ENCODE data around the gene CTDP1. TPM values are rescaled to one million over a fixed set of nuclear protein-coding genes. Genes with fewer than 3 reads are reported as not detected.
"Not testable (repeated sequence)": the region's sequence is repeated elsewhere in the genome, so short reads cannot be mapped to it uniquely, and the experiment has no call there.

The CTDP1 gene
- polyA plus RNA-seq, 3 donors from 2014 or later = 6.6 to 20.3 (median 9.3) TPM

DNA sequence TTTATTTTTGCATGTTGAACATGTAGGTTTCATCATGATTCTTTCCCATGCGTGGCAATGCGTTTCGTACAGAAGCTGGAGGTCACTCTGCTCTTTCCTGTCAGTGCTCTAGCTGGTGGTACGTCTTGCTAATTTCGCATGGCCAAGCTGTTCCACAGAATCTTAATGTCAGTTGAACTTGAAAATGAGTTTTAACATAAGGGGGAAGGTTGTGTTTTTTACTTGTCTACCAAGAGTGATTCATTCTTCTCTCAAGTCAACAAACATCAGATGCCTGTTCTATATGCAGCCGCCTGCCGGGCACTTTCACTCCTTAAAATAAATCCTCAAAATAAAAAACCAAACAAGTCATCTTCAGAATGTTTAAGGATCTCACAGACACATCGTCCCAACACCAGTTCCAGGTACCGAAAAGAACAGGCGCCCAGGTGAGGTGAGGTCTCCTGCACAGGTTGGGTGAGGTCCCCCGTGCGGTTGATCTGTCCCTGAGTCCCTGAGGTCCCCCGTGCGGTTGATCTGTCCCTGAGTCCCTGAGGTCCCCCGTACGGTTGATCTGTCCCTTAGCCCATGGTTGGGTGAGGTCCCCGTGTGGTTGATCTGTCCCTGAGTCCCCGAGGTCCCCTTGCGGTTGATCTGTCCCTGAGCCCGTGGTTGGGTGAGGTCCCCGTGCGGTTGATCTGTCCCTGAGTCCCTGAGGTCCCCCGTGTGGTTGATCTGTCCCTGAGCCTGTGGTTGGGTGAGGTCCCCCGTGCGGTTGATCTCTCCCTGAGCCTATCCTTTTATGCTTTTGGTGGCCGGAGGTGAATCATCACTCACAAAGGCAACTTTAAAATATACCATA lies 61.1 kb downstream of the CTDP1 start:
- Mint-ChIP-seq H3K9me3 (peaks cover 0 to 5% (median 0%) of the 10 kb centered on the region in 6 donors), H3K4me1 (peaks cover 2 to 33% of the 10 kb centered on the region in 2 donors), H3K36me3 (peaks cover 33 to 67% (median 38%) of the 10 kb centered on the region in 3 donors), H3K4me3 (no peak overlapping the region), H3K27ac (peak overlapping the region in 3 of 6 donors; percentile 21 to 48 (median 28)), H3K27me3 (ENCODE audit: low read depth in 3 of 3) (peaks cover 0 to 15% (median 5%) of the 10 kb centered on the region in 3 donors)
- DNase-seq = no peak

- peaks cover 33 to 69% (median 38%) of the 10 kb centered on the region in 3 donors for H3K36me3 Mint-ChIP-seq
These were observed 61.7 kb downstream of the CTDP1 start for GRCh38 chr18:79741362-79741700.

GRCh38 chr18:79742076-79742475 lies 62.5 kb downstream of the CTDP1 start:
- Mint-ChIP-seq H3K27me3 (ENCODE audit: low read depth in 3 of 3) (peaks cover 2 to 13% (median 6%) of the 10 kb centered on the region in 3 donors), H3K9me3 (peaks cover 0 to 4% (median 0%) of the 10 kb centered on the region in 6 donors), H3K4me1 (peaks cover 2 to 32% of the 10 kb centered on the region in 2 donors), H3K36me3 (peaks cover 32 to 65% (median 36%) of the 10 kb centered on the region in 3 donors), H3K27ac (peak overlapping the region in 3 of 6 donors; percentile 35 to 67 (median 59)), H3K4me3 (no peak overlapping the region)
- no peak for DNase-seq

More at GRCh38 chr18:79741362-79741700, 61.7 kb downstream of the CTDP1 start:
- peak overlapping the region in 2 of 6 donors; percentile 48 to 67 for H3K27ac Mint-ChIP-seq
- H3K4me1 Mint-ChIP-seq = peaks cover 2 to 33% of the 10 kb centered on the region in 2 donors
- H3K9me3 Mint-ChIP-seq = peaks cover 0 to 4% (median 0%) of the 10 kb centered on the region in 6 donors
- no peak overlapping the region for H3K4me3 Mint-ChIP-seq
- peaks cover 1 to 15% (median 5%) of the 10 kb centered on the region in 3 donors for H3K27me3 Mint-ChIP-seq (ENCODE audit: low read depth in 3 of 3)
- DNase-seq = no peak

- no peak overlapping the region for H3K4me3 Mint-ChIP-seq
- peaks cover 0 to 4% (median 0%) of the 10 kb centered on the region in 6 donors for H3K9me3 Mint-ChIP-seq
- no peak for DNase-seq
- peak overlapping the region in 1 of 6 donors; percentile 60 for H3K27ac Mint-ChIP-seq
- H3K36me3 Mint-ChIP-seq = peaks cover 25 to 43% (median 25%) of the 10 kb centered on the region in 3 donors
- peaks cover under 1 to 19% of the 10 kb centered on the region in 2 donors for H3K4me1 Mint-ChIP-seq
- peaks cover 2 to 4% (median 3%) of the 10 kb centered on the region in 3 donors for H3K27me3 Mint-ChIP-seq (ENCODE audit: low read depth in 3 of 3)
These were observed 65.0 kb downstream of the CTDP1 start for GRCh38 chr18:79744625-79745024.

DNA sequence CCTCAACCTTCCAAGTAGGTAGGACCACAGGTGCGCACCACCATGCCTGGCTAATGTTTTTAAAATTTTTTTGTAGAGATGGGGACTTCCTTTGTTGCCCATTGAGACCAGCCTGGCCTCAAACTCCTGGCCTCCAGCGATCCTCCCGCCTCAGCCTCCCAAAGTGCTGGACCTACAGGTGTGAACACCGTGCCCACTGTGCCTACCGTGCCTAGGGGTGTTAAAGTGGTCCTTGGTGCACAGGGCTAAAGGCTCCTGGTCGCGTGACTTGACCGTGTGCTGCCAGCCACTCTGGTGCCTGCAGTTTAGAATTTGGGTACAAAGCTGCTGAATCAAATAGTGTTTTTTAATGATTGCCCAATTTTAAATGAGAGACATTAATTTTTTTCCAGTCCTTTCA lies 67.1 kb downstream of the CTDP1 start:
- no peak overlapping the region for H3K27ac Mint-ChIP-seq
- H3K36me3 Mint-ChIP-seq = peaks cover 19 to 32% (median 23%) of the 10 kb centered on the region in 3 donors
- no peak overlapping the region for H3K4me3 Mint-ChIP-seq
- H3K27me3 Mint-ChIP-seq (ENCODE audit: low read depth in 3 of 3) = peaks cover 3 to 4% (median 3%) of the 10 kb centered on the region in 3 donors
- H3K9me3 Mint-ChIP-seq = no peaks in the 10 kb centered on the region
- no peak for DNase-seq
- peaks cover 6 to 16% of the 10 kb centered on the region in 2 donors for H3K4me1 Mint-ChIP-seq

DNA sequence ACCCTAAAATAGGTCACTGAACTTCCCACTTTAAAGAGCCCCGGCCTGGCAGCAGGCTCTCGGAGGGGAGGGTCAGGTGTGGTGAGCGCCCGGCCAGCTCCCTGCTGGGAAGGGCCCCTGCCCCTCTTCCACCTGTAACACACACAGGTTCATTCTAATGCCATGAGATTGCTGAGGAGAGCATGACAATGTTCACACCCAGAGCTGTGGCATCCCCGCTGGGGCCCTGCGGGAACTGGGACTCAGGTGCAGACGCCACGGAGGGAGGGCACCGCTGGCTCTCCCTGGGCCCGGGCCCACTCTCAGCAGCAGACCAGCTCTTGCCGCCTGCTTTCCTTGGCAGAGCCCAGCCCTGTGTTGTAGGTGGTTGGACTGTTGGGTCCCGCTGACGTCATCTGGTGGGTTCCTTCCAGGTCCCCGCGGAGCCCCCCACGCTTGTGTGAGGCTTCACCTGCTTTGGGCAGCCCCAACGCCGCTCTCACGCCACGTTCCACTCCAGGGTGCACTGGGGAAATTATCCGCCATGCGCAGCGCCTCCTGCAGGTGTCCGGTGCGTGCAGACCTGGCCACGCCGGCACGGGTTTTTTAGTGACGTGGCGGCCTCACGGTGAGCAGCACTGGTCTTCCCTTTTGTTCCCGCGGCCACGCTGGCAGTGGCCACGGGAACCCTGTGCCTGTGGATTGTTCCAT lies 67.7 kb downstream of the CTDP1 start:
- H3K4me1 Mint-ChIP-seq = peaks cover 6 to 17% of the 10 kb centered on the region in 2 donors
- H3K4me3 Mint-ChIP-seq = no peak overlapping the region
- no peak overlapping the region for H3K27ac Mint-ChIP-seq
- DNase-seq = no peak
- peaks cover 16 to 26% (median 21%) of the 10 kb centered on the region in 3 donors for H3K36me3 Mint-ChIP-seq
- H3K9me3 Mint-ChIP-seq = no peaks in the 10 kb centered on the region
- H3K27me3 Mint-ChIP-seq (ENCODE audit: low read depth in 3 of 3) = peaks cover 3 to 4% (median 3%) of the 10 kb centered on the region in 3 donors

DNA sequence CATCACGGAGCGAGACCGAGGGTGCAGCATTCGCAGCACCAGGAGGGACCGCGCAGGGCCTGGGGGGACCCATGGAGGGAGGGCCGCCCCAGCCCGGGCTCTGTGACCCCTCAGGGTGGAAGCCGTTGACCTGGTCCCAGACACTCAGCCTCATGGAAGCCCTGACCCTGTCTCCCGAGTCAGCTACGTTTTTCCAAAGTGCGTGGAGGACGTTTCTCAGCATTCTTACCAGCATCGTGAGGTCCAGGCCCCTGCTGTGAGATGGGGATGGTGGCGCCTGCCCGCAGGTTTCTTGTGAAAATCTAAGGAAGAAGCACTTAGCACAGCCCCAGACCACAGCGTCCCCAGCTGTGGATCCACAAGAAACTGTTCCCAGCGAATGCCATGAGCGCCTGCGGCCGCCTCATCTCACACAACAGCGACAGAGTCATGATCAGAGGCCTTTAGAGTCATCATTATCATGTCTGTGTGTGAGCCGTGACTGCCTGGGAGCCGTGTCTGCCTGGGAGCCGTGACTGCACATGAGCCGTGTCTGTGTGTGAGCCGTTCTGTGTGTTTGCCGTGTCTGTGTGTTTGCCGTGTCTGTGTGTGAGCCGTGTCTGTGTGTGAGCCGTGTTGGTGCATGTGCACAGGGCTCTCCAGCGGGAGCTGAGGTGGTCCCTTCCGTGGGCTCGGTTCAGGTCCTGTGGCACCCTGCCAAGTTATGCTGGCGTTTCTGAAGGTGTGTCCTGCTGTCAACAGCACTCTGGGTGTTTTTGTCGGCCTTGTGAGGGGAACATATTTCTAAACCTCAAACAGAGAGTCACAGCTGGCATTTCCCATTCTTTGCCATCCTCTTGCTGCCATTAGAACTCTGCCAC lies 68.9 kb downstream of the CTDP1 start:
- Mint-ChIP-seq H3K9me3 (no peaks in the 10 kb centered on the region), H3K36me3 (peaks cover 19 to 22% (median 19%) of the 10 kb centered on the region in 3 donors), H3K4me3 (no peak overlapping the region), H3K4me1 (peaks cover 11 to 23% of the 10 kb centered on the region in 2 donors), H3K27me3 (ENCODE audit: low read depth in 3 of 3) (peaks cover 3 to 4% (median 3%) of the 10 kb centered on the region in 3 donors), H3K27ac (peak overlapping the region in 1 of 6 donors; percentile 53)
- no peak for DNase-seq

- peaks cover 13 to 16% (median 13%) of the 10 kb centered on the region in 3 donors for H3K36me3 Mint-ChIP-seq
- H3K9me3 Mint-ChIP-seq = no peaks in the 10 kb centered on the region
- peaks cover 11 to 17% of the 10 kb centered on the region in 2 donors for H3K4me1 Mint-ChIP-seq
- H3K27me3 Mint-ChIP-seq (ENCODE audit: low read depth in 3 of 3) = peaks cover under 1 to 3% (median 3%) of the 10 kb centered on the region in 3 donors
- H3K27ac Mint-ChIP-seq = peak overlapping the region in 1 of 6 donors; percentile 63
- no peak overlapping the region for H3K4me3 Mint-ChIP-seq
- no peak for DNase-seq
These were observed 69.9 kb downstream of the CTDP1 start for GRCh38 chr18:79749251-79750191.

- Mint-ChIP-seq H3K4me3 (no peak overlapping the region), H3K36me3 (peaks cover 16 to 19% (median 17%) of the 10 kb centered on the region in 3 donors), H3K27me3 (ENCODE audit: low read depth in 3 of 3) (peaks cover 1 to 6% (median 3%) of the 10 kb centered on the region in 3 donors), H3K9me3 (no peaks in the 10 kb centered on the region), H3K4me1 (peaks cover 11 to 16% of the 10 kb centered on the region in 2 donors), H3K27ac (peak overlapping the region in 1 of 6 donors; percentile 79)
- no peak for DNase-seq
These were observed 71.5 kb downstream of the CTDP1 start for GRCh38 chr18:79750980-79751571.

DNA sequence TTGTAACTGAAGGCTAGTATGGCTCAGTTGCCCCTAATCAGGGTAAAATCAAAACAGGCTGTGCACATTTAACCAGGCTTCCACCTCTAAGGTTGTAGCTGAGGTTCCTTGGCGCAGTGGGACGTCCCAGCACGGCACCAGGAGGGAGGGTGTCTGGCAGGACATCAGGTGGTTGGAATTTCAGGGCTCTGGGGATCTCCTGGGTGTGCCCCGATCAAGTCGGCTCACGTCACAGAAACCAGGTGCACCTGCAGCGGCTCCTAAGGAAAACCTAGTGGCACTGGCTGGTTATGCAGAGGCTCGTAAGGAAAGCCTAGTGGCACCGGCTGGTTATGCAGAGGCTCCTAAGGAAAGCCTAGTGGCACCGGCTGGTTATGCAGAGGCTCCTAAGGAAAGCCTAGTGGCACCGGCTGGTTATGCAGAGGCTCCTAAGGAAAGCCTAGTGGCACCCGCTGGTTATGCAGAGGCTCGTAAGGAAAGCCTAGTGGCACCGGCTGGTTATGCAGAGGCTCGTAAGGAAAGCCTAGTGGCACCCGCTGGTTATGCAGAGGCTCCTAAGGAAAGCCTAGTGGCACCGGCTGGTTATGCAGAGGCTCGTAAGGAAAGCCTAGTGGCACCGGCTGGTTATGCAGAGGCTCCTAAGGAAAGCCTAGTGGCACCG lies 72.4 kb downstream of the CTDP1 start:
- Mint-ChIP-seq H3K4me1 (peaks cover 11 to 16% of the 10 kb centered on the region in 2 donors), H3K36me3 (peaks cover 18 to 25% (median 24%) of the 10 kb centered on the region in 3 donors)
- DNase-seq; H3K27me3 Mint-ChIP-seq (ENCODE audit: low read depth in 3 of 3); H3K27ac Mint-ChIP-seq; H3K9me3 Mint-ChIP-seq; H3K4me3 Mint-ChIP-seq: not testable (repeated sequence)

GRCh38 chr18:79752946-79753345 lies 73.3 kb downstream of the CTDP1 start:
- H3K27me3 Mint-ChIP-seq (ENCODE audit: low read depth in 3 of 3); DNase-seq; H3K4me3 Mint-ChIP-seq; H3K9me3 Mint-ChIP-seq: not testable (repeated sequence)
- Mint-ChIP-seq H3K27ac (peak overlapping the region in 3 of 6 donors; percentile 24 to 71 (median 69)), H3K4me1 (peaks cover 11 to 16% of the 10 kb centered on the region in 2 donors), H3K36me3 (peaks cover 21 to 30% (median 28%) of the 10 kb centered on the region in 3 donors)

Data from immature natural killer cell (primary cell).